ENCODE measurements around the gene CNOT2.

CNOT2 gene

DNA sequence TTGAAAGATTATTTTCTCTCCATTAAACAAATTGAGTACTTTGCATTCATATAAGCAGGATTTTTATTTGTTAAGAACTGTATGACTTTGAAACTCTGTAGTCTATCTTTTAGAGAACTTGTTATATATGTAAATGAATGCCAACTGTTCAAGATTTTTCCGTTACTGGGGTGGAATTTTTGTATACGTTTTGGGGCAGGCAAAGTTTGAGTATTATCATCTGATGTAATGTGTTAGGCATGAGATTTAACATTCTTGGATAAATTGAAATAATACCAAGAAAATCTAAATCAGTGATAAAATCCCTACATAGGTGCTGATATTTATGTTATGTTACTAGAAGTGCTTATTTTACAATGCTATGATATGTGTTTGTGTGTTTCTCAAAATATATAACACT is 8.4 kb downstream of the CNOT2 start:
- no peak for DNase-seq (ENCODE audit: low read depth in 2 of 2, low spot score in 1 of 2)

DNA sequence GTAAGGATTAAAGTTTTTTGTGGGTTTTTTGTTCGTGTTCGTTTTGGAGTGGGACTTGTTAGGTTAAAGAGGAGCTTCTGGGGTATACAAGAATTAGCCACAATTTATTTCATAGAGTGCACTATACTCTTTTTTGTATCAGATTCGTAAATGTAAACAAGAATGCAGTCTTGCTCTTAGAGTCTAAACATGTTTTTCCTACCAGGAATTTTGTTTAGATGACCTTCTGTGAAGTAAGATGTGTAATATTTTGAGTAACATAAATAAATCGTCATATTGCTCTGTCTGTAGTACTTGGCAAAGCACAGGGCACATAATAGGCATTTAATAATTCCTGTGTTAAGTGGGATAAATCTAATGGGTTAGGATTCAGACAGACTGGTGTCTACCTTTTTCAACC is 9.6 kb downstream of the CNOT2 start:
- no peak for DNase-seq (ENCODE audit: low read depth in 2 of 2, low spot score in 1 of 2)

DNA sequence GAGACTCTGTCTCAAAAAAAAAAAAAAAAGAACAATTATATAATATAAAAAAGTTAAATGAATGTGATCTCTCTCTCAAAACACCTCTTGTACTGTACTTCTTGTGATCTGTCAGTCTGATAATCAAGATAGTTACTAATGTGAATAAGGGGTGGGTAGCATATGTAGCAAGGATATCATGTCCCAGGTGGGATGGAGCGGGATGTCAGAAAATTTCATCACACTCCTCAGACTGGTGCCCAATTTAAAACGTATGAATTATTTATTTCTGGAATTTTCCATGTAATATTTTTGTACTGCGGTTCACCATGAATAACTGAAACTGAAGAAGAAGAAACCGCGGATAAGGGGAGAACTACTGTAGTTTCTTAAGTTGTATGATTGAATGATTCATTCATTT is 11.0 kb downstream of the CNOT2 start:
- no peak for DNase-seq (ENCODE audit: low read depth in 2 of 2, low spot score in 1 of 2)

DNA sequence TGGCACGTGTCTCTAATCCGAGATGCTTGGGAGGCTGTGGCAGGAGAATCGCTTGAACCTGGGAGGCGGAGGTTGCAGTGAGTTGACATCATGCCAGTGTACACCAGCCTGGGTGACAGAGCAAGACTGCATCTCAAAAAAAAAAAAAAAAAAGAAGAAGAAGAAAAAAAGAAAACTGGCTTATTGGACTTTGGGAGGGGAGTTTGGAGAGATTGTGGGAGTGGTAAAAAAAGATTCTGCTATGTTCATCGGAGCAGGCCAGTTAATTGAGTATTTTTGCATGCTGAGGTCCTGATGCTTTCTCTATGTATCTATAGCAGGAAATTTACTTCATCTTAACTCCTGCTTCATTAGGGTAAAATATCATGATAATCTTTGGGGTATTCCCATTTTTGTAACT is 11.6 kb downstream of the CNOT2 start:
- no peak for DNase-seq (ENCODE audit: low read depth in 2 of 2, low spot score in 1 of 2)

DNA sequence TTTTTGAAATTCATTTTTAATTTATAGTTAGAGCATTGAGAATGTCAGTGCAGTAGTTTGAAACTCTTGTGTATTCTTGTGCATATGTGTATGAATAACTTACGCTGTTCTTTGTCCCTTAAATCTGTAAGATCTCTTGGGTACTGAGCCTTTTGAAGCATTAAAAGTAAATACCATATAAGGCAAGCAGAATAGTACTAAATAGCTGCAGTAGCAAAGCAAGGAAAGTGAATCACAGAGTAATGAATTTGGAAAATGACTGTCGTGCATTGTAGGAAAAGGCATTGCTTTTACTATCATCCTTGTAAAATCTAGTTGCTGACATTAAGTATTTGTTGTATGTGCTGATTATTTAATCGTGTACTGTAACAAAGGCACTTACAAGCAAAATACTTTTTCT is 12.1 kb downstream of the CNOT2 start:
- DNase-seq (ENCODE audit: low read depth in 2 of 2, low spot score in 1 of 2) = no peak

DNA sequence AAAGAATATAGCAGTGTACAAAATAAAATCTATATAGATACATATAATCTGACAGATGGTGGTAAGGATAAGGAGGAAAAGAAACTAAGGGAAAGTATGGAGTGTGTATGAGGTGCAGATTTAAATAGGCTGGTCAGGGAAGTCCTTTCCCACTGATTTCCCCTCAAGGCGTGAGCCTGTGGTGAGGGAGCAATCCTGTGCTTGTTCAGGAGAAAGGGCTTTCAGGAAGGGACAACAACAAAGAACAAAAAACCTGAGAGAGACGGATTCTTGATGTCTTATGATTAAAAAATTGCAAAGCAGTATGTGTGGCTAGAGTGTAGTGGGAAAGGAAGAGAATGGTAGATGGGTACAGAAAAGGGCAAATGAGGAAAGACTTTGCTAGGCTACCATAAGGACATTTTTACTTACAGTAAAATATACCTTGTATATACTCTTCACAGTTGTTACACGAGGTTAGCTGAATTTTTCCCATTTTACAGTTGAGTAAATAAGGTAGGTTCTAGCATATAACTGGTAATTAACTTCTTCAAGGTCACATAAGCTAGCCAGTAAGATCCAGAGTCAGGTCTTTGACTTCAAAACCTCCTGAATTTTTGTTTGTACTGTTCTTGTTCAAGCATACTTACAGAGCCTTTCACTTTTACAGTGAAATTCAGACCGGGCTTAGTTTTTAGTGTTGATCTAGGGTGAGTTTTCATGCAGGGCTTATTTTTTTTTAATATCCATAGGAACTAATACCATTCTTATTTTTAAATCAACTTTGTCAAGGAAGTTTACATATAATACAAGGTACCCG is 15.6 kb downstream of the CNOT2 start:
- DNase-seq (ENCODE audit: low read depth in 2 of 2, low spot score in 1 of 2) = no peak

DNA sequence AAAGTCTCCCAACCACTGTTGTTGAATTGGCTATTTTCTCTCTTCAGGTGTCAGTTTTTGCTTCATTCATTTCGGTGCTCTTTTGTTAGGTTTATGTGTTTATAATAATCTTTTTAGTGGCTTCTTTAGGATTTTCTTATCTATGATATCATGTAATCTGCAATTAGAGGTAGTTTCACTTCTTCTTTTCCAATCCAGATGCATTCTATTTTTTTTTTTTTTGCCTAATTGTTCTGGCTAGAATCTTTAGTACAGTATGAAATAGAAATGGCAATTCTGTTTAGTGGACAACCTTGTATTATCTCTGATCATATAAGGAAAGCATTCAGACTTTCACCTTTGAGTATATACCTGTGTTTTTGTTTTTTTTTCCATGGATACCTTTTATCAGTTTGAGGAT is 17.4 kb downstream of the CNOT2 start:
- DNase-seq (ENCODE audit: low read depth in 2 of 2, low spot score in 1 of 2) = no peak

DNA sequence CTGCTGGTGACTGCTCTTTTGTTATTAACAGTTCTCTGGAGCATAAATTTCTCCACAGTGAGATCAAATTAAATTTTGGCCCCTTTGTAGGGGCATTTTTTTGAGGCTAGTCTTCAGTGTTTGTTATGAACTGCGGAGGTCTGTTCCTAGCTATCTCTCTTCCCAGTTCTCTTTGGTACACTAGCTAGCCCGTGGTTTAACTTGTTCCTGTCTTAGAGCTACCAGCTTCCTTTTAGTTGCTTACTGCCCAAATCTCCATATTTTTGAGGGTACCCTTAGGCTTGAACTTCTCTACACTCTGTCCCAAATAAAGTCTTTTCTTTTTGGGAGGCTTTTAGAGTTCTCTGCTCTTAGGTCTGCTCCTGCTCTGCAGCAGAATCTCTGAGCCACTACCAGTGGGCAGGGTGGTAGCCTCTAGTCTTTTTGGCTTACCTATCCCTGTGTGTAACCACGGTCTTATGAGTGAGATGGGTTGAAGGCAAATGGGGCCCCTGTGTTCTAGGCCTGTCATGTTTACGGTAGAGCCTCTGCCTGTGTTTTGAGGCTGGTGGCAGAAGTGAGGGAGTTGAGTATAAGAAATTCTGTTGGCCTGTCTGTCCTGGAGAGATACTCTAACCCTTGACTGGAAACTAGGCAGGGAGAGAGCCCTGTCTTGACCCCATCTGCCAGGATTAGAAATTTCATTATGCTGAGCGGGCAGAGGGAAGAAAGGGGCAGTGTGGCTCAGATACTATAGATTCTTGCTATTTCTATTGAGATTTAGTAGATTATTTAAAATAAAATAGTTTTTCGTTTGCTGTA is 21.0 kb downstream of the CNOT2 start:
- DNase-seq (ENCODE audit: low read depth in 2 of 2, low spot score in 1 of 2) = no peak

DNA sequence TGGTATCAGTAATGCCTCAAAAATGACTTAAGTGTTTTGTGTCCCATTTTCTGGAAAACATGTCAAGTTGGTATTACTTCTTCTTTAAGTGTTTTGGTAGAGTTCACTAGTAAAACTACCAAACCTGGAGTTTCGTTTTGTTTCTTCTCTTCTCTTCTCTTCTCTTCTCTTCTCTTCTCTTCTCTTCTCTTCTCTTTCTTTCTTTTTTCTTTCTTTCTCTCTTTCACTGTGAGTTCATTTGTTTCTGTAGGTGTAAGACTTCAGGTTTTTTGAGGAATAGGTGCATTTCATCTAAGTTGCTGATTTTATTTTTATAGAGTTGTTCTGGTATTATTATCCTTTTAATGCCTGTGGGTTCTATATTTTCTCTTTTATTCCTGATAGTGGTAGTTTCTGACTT is 21.9 kb downstream of the CNOT2 start:
- no peak for DNase-seq (ENCODE audit: low read depth in 2 of 2, low spot score in 1 of 2)

DNA sequence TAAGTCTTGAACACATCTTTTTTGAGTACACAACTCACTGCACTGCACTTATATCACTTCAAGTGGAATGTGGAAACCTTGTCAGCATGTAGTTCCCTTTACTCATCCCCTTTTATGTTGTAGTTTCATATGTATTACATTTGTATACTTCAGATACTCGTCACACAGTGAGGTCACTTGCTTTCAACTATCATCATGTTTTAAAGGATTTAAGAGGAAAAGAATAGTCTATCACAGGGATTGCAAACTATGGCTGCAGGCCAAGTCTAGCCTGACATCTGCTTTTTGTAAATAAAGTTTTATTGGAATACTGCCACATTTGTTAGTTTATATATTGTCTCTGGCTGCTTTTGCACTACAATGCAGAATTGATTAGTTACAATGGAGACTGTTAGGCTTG is 24.3 kb downstream of the CNOT2 start:
- no peak for DNase-seq (ENCODE audit: low read depth in 2 of 2, low spot score in 1 of 2)

DNA sequence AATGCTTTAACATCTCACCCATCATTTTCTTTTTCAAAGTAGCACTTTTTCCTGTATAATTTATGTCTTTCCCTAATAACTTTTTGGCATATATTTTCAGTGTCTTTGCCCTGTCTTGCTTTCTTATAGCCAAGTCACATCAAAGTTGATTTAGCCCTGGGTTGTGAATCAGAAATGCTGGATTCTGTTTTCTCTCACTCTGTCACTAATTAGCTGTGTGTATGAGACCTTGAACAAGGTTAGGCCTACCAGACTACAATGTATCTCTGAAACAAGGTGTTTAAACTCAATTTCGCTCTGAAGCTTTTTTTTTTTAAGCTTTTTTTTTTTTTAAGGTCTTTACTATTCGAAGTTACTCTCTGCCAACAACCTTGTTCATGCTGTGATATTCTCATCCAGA is 25.7 kb downstream of the CNOT2 start:
- no peak for DNase-seq (ENCODE audit: low read depth in 2 of 2, low spot score in 1 of 2)

DNA sequence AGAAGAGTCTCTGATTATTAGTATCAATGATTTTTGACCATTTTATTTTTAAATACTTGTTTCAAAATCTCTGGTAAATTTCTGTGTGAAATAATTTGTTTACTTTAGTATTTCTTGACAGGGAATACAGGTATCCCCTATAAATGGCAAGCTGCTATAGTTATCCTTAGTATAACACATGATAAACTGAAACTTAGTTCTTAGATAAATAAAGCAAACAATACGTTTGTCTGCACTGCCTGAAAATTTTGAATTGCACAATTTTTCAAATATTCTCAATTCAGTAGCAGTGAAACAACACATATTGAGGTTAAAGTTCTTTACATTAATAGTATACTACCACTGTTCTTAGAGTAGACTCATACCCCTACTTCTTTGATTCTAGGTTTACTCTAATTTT is 26.9 kb downstream of the CNOT2 start:
- no peak for DNase-seq (ENCODE audit: low read depth in 2 of 2, low spot score in 1 of 2)

DNA sequence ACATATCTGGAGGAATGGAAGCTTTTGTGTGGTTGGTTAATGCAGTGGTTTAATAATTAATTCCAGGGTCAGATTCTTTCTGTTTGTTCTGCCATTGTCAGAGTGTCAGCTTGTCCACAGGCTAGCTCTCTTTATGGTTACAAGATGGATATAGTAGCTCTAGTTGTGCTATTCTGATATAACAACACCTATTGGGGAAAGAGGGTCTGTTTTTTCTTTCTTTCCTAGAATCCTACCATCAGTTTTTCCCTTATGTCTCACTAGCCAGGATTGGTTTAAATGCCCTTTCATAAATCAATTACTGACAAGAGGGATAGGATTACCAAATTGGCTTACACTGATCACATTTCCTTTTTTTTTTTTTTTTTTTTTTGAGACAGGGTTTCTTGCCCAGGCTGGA is 27.8 kb downstream of the CNOT2 start:
- DNase-seq (ENCODE audit: low read depth in 2 of 2, low spot score in 1 of 2) = no peak

DNA sequence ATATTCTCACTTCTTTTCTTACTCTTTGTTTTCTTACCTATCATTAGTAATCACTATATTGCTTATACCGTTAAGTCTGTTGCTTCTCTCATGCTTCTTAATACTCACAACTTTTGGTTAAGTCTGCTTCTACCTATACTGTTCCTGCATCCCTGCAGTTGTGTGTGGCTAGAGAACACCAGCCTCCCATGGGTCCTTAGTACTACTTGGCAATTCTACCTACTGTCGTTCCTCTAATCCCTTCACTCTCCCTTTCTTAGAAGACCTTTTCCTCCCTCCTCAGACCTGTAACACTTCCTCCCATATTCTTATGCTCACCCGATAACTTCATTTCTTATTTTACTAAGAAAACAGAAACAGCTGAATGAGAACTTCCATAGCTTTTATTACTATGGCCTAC is 29.3 kb downstream of the CNOT2 start:
- DNase-seq (ENCODE audit: low read depth in 2 of 2, low spot score in 1 of 2) = no peak

DNA sequence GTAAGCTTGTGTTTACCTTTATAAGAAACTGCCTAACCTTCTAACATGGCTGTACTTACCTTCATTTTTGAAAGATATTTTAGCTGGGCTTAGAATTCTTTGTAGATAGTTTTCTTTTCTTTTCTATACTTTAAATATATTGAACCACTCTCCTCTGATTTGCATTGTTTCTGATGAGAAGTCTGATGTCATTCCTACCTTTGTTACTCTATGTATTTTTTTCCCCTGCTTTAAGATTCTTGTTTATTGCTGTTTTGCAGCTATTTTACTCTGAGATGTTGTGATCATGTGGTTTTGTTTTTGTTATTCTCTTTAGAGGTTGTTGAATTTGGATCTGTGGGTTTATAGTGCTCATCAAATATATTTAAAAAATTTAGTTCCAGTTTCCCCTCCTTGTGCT is 31.8 kb downstream of the CNOT2 start:
- no peak for DNase-seq (ENCODE audit: low read depth in 2 of 2, low spot score in 1 of 2)

DNA sequence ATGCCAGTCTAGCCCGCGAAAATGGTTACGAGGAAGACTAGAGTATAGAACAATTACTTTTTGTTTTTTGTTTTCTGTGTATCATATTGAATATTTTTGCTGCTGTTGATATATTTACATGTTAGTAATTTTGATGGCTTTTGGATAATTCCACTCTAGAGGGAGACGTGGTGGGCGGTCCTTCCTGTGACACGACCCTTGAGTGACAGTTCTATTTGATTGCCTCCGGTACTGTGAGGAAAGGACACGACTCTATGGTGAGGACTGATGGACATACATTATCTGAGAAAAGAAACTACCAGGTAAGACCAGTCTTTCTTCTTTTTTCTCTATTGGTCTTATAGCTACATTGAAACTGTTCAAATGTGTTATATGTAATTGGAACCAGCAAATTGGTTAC is 34.7 kb downstream of the CNOT2 start:
- no peak for DNase-seq (ENCODE audit: low read depth in 2 of 2, low spot score in 1 of 2)

DNA sequence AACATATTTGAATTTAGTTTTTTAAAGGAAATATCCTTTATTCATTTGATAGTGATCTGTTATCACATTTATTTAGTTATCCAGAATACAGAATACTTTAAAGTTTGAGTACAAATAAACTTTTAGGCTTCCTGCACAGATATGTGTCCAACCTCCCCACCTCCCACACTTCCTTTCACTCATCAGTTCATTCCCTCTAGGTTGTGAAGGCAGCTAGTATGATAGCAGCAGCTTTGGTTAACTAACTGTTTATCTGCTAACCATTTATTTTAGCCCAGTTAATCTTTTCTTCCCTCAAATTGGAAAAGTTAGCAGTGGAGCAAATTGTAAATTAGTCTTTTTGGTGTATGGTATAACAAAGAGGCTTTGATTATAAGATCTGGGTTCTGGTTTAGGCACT is 35.7 kb downstream of the CNOT2 start:
- DNase-seq (ENCODE audit: low read depth in 2 of 2, low spot score in 1 of 2) = no peak

DNA sequence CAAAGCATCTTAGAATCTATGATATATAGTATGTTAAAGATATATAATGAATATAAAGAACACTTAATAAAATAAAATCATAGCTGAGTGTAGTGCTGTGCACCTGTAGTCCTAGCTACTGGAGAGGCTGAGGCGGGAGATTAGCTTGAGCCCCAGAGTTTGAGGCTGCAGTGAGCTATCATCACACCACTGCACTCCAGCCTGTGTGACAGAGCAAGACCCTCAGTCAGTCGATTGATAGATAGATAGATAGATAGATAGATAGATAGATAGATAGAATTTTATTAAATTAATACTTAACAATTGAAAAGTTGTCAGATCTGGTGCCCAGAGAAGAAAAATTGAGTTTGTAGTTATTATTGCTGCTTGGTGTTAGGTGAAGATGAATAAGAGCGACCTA is 40.0 kb downstream of the CNOT2 start:
- no peak for DNase-seq (ENCODE audit: low read depth in 2 of 2, low spot score in 1 of 2)

DNA sequence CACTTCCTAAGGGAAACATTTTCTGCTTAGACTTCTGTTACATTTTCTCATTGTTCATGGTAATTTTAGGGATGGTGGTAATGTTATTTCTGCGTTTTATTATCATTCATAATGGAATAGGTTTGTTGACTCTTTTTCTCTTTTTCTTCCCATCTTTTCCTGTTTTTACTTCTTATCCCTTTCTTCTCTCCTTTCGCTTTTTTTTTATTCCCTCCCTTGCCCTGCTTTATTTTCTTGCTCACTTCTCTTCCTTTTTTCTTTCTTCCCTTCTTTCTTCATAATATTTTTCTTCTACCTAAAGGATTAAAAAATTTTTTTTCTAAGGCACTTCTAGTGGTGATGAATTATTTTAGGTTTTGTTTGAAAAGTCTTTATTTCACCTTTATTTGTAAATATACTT is 45.6 kb downstream of the CNOT2 start:
- no peak for DNase-seq (ENCODE audit: low read depth in 2 of 2, low spot score in 1 of 2)

DNA sequence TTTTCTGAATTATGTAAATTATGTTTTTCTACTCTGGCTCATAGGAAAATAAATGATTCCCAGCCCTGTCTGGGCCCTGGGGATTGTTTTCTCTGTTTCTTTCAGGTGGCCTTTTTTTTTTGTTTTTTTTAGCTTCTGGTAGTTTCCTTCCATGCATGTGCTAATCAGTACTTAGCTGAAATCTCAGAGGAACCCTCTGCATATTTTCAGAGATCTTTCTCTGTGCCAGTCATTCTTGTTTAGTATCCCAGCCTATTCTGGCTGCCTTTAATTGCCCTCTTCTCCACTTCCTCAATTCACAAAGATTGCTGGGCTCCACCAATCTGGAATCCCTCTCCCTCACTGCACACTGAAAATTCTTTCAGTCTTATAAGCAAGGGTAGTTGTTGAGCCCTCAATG is 46.9 kb downstream of the CNOT2 start:
- DNase-seq (ENCODE audit: low read depth in 2 of 2, low spot score in 1 of 2) = no peak

DNA sequence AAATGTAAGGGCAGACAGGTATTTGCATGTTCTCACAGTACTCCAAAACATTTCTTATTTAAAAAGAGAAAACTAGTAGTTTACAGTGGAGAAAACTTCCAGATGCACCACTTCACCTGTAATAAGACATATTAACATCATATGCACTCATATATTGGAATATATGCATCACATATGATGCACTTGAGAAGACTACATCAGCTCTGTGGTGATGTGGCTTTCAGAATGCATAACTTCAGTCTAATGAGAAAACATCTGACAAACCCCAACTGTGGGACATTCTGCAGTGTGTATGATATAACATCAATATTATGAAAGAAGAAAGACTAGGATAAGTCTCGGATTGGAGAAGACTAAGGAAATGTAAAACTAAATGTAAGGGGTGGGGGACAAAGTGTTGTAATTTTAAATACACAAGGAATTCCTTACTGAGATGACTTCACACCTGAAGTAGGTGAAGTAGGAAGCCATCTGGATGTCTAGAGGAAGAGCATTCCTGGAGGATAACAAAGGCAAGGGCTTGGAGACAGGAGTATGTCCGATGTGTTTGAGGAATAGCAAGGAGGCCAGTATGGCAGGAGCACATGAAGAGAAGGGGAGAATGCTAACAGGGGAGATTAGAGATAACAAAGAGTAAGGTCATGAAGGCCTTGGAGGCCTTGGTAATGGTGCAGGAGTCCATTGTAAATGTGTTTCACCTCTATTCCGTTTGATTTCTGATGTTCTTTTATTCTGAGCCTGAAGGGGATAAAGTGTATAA is 49.0 kb downstream of the CNOT2 start:
- no peak for DNase-seq (ENCODE audit: low read depth in 2 of 2, low spot score in 1 of 2)
